WTC11 (cell line): ENCODE data around the gene ZFHX3. TPM values are rescaled to one million over a fixed set of nuclear protein-coding genes. Genes with fewer than 3 reads are reported as not detected.

Experiments
- ATAC-seq: fragments of 200-7000 bp; cut with Tn5 transposase; 2 replicates; pipeline ENCODE4 v1.10.0; 2021; ENCODE audit warnings: mild to moderate bottlenecking, moderate library complexity
- CTCF ChIA-PET: fragments of 300-600 bp; sonication (Branson Sonifier 250); formaldehyde crosslinking; loops from one replicate; lab custom pipeline; 2021; ENCODE audit warnings: antibody characterized with exemption; lab: Charles Lee
- POLR2A ChIA-PET: fragments of 350-600 bp; sonication (Branson Sonifier 250); formaldehyde crosslinking; loops from one replicate; lab custom pipeline; 2021; ENCODE audit warnings: antibody characterized with exemption; lab: Charles Lee
- DNase-seq: peaks from one replicate; pipeline ENCODE4 v3.0.0; 2021; ENCODE audit warnings: low spot score
- H3K27ac Mint-ChIP-seq: 2 replicates; pipeline ENCODE4 v1.8.0; 2021; ENCODE audit warnings: mixed read lengths
- H3K27me3 Mint-ChIP-seq: 2 replicates; pipeline ENCODE4 v1.8.0; 2021; ENCODE audit warnings: low read depth, mild to moderate bottlenecking, moderate library complexity, mixed read lengths
- H3K36me3 Mint-ChIP-seq: 2 replicates; pipeline ENCODE4 v1.8.0; 2021; ENCODE audit warnings: mixed read lengths
- H3K4me1 Mint-ChIP-seq: 2 replicates; pipeline ENCODE4 v1.8.0; 2022; ENCODE audit warnings: mixed read lengths
- H3K4me3 Mint-ChIP-seq: 2 replicates; pipeline ENCODE4 v1.8.0; 2021; ENCODE audit warnings: mild to moderate bottlenecking, moderate library complexity, mixed read lengths
- H3K9me3 Mint-ChIP-seq: 2 replicates; pipeline ENCODE4 v1.8.0; 2021; ENCODE audit warnings: mixed read lengths
- CBFB ChIP-seq: sonication (generic); formaldehyde crosslinking; IDR thresholded peaks from 2 replicates; pipeline ENCODE4 v1.8.1; 2022; ENCODE audit warnings: mild to moderate bottlenecking, low read depth, missing genetic modification reagents
- CREM ChIP-seq: sonication (generic); formaldehyde crosslinking; IDR thresholded peaks from 2 replicates; pipeline ENCODE4 v1.8.1; 2022; ENCODE audit warnings: mild to moderate bottlenecking, missing genetic modification reagents, moderate library complexity
- EMX1 ChIP-seq: fragments of 250-450 bp; sonication (Bioruptor Pico); IDR thresholded peaks from 2 replicates; pipeline ENCODE4 v1.8.0; 2021; ENCODE audit warnings: mild to moderate bottlenecking
- GTF2I ChIP-seq: fragments of 250-450 bp; sonication (Bioruptor Pico); conservative IDR thresholded peaks from 2 replicates; pipeline ENCODE4 v1.4.0; 2021; ENCODE audit warnings: mild to moderate bottlenecking
- HMGA2 ChIP-seq: fragments of 250-450 bp; sonication (Bioruptor Pico); IDR thresholded peaks from 2 replicates; pipeline ENCODE4 v1.4.0; 2021; ENCODE audit warnings: mild to moderate bottlenecking, moderate library complexity
- NR1H2 ChIP-seq: sonication (generic); formaldehyde crosslinking; IDR thresholded peaks from 2 replicates; pipeline ENCODE4 v1.9.0; 2021; ENCODE audit warnings: mild to moderate bottlenecking, moderate library complexity, missing genetic modification reagents
- SOX15 ChIP-seq: fragments of 250-450 bp; sonication (Bioruptor Pico); IDR thresholded peaks from 2 replicates; pipeline ENCODE4 v1.9.0; 2021; ENCODE audit warnings: mild to moderate bottlenecking
- TEAD1 ChIP-seq: sonication (generic); formaldehyde crosslinking; IDR thresholded peaks from 2 replicates; pipeline ENCODE4 v1.8.0; 2022; ENCODE audit warnings: mild to moderate bottlenecking, missing genetic modification reagents
- ZNF232 ChIP-seq: sonication (generic); formaldehyde crosslinking; IDR thresholded peaks from 2 replicates; pipeline ENCODE4 v1.8.0; 2022; ENCODE audit warnings: mild to moderate bottlenecking, missing genetic modification reagents
- ZNF263 ChIP-seq: sonication (generic); formaldehyde crosslinking; IDR thresholded peaks from 2 replicates; pipeline ENCODE4 v1.8.1; 2022; ENCODE audit warnings: low read depth, mild to moderate bottlenecking, moderate library complexity, missing genetic modification reagents
- ZNF317 ChIP-seq: sonication (generic); formaldehyde crosslinking; IDR thresholded peaks from 2 replicates; pipeline ENCODE4 v1.8.1; 2023; ENCODE audit warnings: low read depth, mild to moderate bottlenecking, moderate library complexity, missing genetic modification reagents, borderline replicate concordance
- ZNF671 ChIP-seq: fragments of 250-450 bp; sonication (Bioruptor Pico); IDR thresholded peaks from 2 replicates; pipeline ENCODE4 v1.8.0; 2021; ENCODE audit warnings: mild to moderate bottlenecking
- total RNA-seq: library from RNA; stranded (reverse); gene quantifications from 3 replicates; pipeline ENCODE4 v1.2.3, GENCODE V29; 2021
- TF ChIP-seq, protein P1 (sequence below): sonication (generic); formaldehyde crosslinking; IDR thresholded peaks from 2 replicates; pipeline ENCODE4 v1.8.0; 2022; ENCODE audit warnings: mild to moderate bottlenecking, missing genetic modification reagents
- TF ChIP-seq, protein P2 (sequence below): sonication (generic); formaldehyde crosslinking; IDR thresholded peaks from 2 replicates; pipeline ENCODE4 v1.8.0; 2023; ENCODE audit warnings: missing genetic modification reagents
- TF ChIP-seq, protein P3 (sequence below): fragments of 250-450 bp; sonication (Bioruptor Pico); IDR thresholded peaks from 2 replicates; pipeline ENCODE4 v1.9.0; 2021; ENCODE audit warnings: moderate library complexity, mild to moderate bottlenecking, inconsistent platforms, borderline replicate concordance
- TF ChIP-seq, protein P4 (sequence below): sonication (generic); formaldehyde crosslinking; IDR thresholded peaks from 2 replicates; pipeline ENCODE4 v1.8.1; 2023; ENCODE audit warnings: mild to moderate bottlenecking, missing genetic modification reagents
- TF ChIP-seq, protein P5 (sequence below): sonication (generic); formaldehyde crosslinking; IDR thresholded peaks from 2 replicates; pipeline ENCODE4 v1.8.1; 2023; ENCODE audit warnings: mild to moderate bottlenecking, missing genetic modification reagents, moderate library complexity
- TF ChIP-seq, protein P6 (sequence below): fragments of 200-600 bp; IDR thresholded peaks from 2 replicates; pipeline ENCODE4 v1.8.0; 2022; ENCODE audit warnings: antibody characterized with exemption
- TF ChIP-seq, protein P7 (sequence below): fragments of 250-450 bp; sonication (Bioruptor Pico); IDR thresholded peaks from 2 replicates; pipeline ENCODE4 v1.9.0; 2021; ENCODE audit warnings: mild to moderate bottlenecking
- TF ChIP-seq, protein P8 (sequence below): fragments of 250-450 bp; sonication (Bioruptor Pico); conservative IDR thresholded peaks from 2 replicates; pipeline ENCODE4 v1.9.0; 2021; ENCODE audit warnings: mild to moderate bottlenecking
- TF ChIP-seq, protein P9 (sequence below): sonication (generic); formaldehyde crosslinking; IDR thresholded peaks from 2 replicates; pipeline ENCODE4 v1.8.1; 2023; ENCODE audit warnings: mild to moderate bottlenecking, missing genetic modification reagents, moderate library complexity

Gene ZFHX3
- total RNA-seq, 1 experiment from 2014 or later: 5.7 TPM

DNA sequence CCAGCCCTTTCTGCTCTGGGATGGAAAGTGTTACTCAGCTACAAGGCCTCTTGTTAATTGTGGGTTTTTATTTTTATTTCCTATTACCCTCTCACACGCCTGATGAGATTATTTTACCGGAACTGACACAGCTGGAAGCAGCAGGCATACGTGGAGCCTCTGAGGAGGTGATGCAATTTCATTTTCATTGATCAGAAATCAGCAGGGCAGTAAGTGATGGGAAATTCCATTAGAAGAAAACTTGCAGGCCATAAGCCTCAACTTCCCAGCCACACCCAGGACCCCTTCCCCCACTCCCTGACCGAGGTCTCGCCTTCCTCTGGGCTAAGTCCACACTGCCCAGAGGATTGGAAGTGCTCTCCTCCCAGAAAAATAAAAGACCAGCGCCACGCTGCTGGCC, 69.7 kb downstream of the ZFHX3 start (continued):
- TF ChIP-seq ZNF263 (no peak), TEAD1 (CRISPR knock-in tag) (no peak), ZNF317 (CRISPR knock-in tag) (no peak), ZNF671 (CRISPR knock-in tag) (no peak), SOX15 (no peak), ZNF232 (CRISPR knock-in tag) (no peak), HMGA2 (no peak)
- TF ChIP-seq, protein P1, sequence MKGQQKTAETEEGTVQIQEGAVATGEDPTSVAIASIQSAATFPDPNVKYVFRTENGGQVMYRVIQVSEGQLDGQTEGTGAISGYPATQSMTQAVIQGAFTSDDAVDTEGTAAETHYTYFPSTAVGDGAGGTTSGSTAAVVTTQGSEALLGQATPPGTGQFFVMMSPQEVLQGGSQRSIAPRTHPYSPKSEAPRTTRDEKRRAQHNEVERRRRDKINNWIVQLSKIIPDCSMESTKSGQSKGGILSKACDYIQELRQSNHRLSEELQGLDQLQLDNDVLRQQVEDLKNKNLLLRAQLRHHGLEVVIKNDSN (CRISPR knock-in tag): no peak
- TF ChIP-seq, protein P2, sequence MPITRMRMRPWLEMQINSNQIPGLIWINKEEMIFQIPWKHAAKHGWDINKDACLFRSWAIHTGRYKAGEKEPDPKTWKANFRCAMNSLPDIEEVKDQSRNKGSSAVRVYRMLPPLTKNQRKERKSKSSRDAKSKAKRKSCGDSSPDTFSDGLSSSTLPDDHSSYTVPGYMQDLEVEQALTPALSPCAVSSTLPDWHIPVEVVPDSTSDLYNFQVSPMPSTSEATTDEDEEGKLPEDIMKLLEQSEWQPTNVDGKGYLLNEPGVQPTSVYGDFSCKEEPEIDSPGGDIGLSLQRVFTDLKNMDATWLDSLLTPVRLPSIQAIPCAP (CRISPR knock-in tag): no peak
- TF ChIP-seq, protein P3, sequence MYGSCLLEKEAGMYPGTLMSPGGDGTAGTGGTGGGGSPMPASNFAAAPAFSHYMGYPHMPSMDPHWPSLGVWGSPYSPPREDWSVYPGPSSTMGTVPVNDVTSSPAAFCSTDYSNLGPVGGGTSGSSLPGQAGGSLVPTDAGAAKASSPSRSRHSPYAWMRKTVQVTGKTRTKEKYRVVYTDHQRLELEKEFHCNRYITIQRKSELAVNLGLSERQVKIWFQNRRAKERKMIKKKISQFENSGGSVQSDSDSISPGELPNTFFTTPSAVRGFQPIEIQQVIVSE (CRISPR knock-in tag): no peak
- TF ChIP-seq, protein P4, sequence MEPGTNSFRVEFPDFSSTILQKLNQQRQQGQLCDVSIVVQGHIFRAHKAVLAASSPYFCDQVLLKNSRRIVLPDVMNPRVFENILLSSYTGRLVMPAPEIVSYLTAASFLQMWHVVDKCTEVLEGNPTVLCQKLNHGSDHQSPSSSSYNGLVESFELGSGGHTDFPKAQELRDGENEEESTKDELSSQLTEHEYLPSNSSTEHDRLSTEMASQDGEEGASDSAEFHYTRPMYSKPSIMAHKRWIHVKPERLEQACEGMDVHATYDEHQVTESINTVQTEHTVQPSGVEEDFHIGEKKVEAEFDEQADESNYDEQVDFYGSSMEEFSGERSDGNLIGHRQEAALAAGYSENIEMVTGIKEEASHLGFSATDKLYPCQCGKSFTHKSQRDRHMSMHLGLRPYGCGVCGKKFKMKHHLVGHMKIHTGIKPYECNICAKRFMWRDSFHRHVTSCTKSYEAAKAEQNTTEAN (CRISPR knock-in tag): no peak
- TF ChIP-seq, protein P5, sequence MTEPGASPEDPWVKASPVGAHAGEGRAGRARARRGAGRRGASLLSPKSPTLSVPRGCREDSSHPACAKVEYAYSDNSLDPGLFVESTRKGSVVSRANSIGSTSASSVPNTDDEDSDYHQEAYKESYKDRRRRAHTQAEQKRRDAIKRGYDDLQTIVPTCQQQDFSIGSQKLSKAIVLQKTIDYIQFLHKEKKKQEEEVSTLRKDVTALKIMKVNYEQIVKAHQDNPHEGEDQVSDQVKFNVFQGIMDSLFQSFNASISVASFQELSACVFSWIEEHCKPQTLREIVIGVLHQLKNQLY (CRISPR knock-in tag): no peak
- TF ChIP-seq, protein P6, sequence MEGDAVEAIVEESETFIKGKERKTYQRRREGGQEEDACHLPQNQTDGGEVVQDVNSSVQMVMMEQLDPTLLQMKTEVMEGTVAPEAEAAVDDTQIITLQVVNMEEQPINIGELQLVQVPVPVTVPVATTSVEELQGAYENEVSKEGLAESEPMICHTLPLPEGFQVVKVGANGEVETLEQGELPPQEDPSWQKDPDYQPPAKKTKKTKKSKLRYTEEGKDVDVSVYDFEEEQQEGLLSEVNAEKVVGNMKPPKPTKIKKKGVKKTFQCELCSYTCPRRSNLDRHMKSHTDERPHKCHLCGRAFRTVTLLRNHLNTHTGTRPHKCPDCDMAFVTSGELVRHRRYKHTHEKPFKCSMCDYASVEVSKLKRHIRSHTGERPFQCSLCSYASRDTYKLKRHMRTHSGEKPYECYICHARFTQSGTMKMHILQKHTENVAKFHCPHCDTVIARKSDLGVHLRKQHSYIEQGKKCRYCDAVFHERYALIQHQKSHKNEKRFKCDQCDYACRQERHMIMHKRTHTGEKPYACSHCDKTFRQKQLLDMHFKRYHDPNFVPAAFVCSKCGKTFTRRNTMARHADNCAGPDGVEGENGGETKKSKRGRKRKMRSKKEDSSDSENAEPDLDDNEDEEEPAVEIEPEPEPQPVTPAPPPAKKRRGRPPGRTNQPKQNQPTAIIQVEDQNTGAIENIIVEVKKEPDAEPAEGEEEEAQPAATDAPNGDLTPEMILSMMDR: no peak
- TF ChIP-seq, protein P7, sequence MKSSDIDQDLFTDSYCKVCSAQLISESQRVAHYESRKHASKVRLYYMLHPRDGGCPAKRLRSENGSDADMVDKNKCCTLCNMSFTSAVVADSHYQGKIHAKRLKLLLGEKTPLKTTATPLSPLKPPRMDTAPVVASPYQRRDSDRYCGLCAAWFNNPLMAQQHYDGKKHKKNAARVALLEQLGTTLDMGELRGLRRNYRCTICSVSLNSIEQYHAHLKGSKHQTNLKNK (CRISPR knock-in tag): no peak
- TF ChIP-seq, protein P8, sequence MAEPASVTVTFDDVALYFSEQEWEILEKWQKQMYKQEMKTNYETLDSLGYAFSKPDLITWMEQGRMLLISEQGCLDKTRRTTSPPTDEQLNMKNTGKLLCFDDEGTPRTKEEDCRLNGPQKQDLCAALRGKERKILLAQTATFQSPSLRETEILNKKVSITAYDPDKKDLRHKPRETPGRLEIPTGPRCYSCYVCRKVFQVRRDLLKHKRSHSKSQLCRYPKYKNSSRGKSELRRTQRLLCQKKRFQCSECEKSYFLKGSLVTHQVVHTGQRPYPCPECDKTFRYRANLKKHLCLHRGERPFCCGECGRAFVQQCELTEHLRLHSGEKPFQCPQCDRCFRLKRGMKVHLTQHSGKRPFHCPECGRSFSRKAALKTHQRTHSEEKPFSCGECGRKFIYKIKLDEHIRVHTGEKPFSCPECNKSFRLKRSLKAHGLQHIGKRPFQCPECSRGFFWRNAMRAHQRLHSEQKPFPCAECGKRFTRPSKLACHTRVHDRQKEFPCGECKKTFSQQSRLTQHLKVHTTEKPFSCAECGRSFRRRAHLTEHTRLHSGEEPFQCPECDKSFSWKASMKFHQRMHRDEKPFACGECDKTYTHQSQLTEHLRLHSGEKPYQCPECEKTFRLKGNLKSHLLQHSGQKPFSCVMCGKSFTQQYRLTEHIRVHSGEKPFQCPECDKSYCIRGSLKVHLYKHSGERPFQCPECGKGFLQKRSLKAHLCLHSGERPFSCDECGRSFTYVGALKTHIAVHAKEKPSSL (CRISPR knock-in tag): no peak

DNA sequence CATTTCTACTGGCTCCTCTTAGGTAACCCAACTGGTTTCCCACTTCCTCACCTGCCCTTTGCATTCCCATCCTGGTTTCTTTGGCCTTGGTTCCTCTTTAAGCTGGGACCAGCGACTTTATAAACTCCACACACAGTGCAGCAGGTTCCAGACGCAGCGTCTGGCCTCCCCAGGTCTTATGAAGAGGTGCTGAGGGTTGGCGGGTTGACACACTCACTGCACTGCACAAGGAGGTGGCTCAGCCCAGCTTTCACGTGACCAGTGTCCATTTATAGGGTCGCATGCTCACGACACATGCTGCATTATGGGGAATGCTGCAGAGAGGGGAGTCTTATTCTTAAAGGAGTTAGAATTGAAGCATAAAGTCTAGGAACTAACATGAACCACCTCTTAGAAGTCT, 70.8 kb downstream of the ZFHX3 start:
- no peaks in the 10 kb centered on the region for H3K36me3 Mint-ChIP-seq
- no peak overlapping the region for H3K27ac Mint-ChIP-seq
- no peak overlapping the region for H3K4me3 Mint-ChIP-seq
- no peaks in the 10 kb centered on the region for H3K9me3 Mint-ChIP-seq
- ATAC-seq (no peak), DNase-seq (no peak)
- H3K27me3 Mint-ChIP-seq: no peaks in the 10 kb centered on the region
- CTCF ChIA-PET: interaction anchor here (1.3 to 1.8 kb wide), 3 partner anchors 16 to 18 kb away, joined by 3 to 12 read pairs (median 3); no protein-coding TSS in a partner anchor
- POLR2A ChIA-PET: no interaction called here
- no peaks in the 10 kb centered on the region for H3K4me1 Mint-ChIP-seq
- TF ChIP-seq CBFB (CRISPR knock-in tag) (no peak), CREM (no peak), EMX1 (CRISPR knock-in tag) (no peak), GTF2I (CRISPR knock-in tag) (no peak), NR1H2 (CRISPR knock-in tag) (no peak)
- TF ChIP-seq, protein P9, sequence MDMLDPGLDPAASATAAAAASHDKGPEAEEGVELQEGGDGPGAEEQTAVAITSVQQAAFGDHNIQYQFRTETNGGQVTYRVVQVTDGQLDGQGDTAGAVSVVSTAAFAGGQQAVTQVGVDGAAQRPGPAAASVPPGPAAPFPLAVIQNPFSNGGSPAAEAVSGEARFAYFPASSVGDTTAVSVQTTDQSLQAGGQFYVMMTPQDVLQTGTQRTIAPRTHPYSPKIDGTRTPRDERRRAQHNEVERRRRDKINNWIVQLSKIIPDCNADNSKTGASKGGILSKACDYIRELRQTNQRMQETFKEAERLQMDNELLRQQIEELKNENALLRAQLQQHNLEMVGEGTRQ (CRISPR knock-in tag): no peak
- TF ChIP-seq, protein P5 (CRISPR knock-in tag): no peak
- TF ChIP-seq, protein P4 (CRISPR knock-in tag): no peak
